Liver (tissue), 3 donors: Measurements from ENCODE around the gene CRIP1.

Experiments
- TAF1 ChIP-seq: conservative IDR thresholded peaks from 2 replicates; pipeline ENCODE4 v1.6.1; 2016; ENCODE audit warnings: antibody characterized with exemption, mild to moderate bottlenecking
- TF ChIP-seq, protein P1 (sequence below): fragments of 150-350 bp; IDR thresholded peaks from 2 replicates; pipeline ENCODE4 v1.5.1; 2017; ENCODE audit warnings: improper control_type of control experiment, low read depth, low read length; ENCODE audit not compliant: missing input control
- donor health status: healthy.
- donor health status: healthy.

DNA sequence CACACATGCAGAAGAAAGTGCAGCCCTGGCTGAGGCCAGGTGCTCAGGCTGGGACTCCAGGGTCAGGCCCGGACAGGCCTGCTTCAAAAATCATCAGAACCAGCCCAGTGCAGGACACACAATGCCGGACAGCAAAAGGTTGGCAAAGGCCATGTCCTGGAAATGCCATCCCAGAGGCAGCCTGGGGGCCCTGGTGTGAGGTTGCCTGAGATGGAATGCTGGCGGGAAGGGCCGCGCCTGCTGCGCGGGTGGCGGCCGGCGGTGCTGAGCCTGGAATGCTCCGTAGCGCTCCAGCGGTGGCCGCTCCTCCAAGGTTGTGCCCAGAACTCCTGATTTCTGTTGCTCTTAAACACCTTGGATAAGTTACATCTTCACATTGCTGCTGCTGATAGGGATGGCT is 33.7 kb upstream of the CRIP1 start:
- no peak for TF ChIP-seq TAF1
- TF ChIP-seq, protein P1, sequence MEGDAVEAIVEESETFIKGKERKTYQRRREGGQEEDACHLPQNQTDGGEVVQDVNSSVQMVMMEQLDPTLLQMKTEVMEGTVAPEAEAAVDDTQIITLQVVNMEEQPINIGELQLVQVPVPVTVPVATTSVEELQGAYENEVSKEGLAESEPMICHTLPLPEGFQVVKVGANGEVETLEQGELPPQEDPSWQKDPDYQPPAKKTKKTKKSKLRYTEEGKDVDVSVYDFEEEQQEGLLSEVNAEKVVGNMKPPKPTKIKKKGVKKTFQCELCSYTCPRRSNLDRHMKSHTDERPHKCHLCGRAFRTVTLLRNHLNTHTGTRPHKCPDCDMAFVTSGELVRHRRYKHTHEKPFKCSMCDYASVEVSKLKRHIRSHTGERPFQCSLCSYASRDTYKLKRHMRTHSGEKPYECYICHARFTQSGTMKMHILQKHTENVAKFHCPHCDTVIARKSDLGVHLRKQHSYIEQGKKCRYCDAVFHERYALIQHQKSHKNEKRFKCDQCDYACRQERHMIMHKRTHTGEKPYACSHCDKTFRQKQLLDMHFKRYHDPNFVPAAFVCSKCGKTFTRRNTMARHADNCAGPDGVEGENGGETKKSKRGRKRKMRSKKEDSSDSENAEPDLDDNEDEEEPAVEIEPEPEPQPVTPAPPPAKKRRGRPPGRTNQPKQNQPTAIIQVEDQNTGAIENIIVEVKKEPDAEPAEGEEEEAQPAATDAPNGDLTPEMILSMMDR, result no peak
